Stimulated activated CD4-positive, alpha-beta T cell treated with anti-CD3 and anti-CD28 coated beads, Interleukin-4, amount 100 ng/mL, for 4 hours (primary cell): ENCODE results near the gene EID3.
"Not testable (repeated sequence)": the region's sequence is repeated elsewhere in the genome, so short reads cannot be mapped to it uniquely, and the experiment has no call there.

Experiments
- DNase-seq, 2 experiments: peaks; one replicate each; pipeline ENCODE4 v3.0.0-alpha.2; 2020

EID3 gene

GRCh38 chr12:104303538-104304151 lies at the start of gene EID3:
TSS of gene EID3 (plus strand) at chr12:104303739. CDS start at chr12:104303935, 196 bp downstream.
- peak; percentile 85 to 89 for DNase-seq

GRCh38 chr12:104257913-104258472 lies 45.5 kb upstream of the EID3 start:
- no peak for DNase-seq

- DNase-seq, result no peak
Observed at GRCh38 chr12:104258476-104259067, 45.0 kb upstream of the EID3 start.

- DNase-seq, result no peak
Observed at GRCh38 chr12:104263026-104263425, 40.5 kb upstream of the EID3 start.

- DNase-seq, result no peak
Observed at GRCh38 chr12:104263580-104264358, 39.8 kb upstream of the EID3 start.

- DNase-seq, result not testable (repeated sequence)
Observed at GRCh38 chr12:104265436-104265835, 38.1 kb upstream of the EID3 start.

GRCh38 chr12:104272938-104273337 lies 30.6 kb upstream of the EID3 start:
- DNase-seq, result no peak

- no peak for DNase-seq
Observed at GRCh38 chr12:104273503-104273902, 30.0 kb upstream of the EID3 start.

GRCh38 chr12:104274811-104275210 lies 28.7 kb upstream of the EID3 start:
- DNase-seq, result no peak

- no peak for DNase-seq
Observed at GRCh38 chr12:104275689-104276088, 27.9 kb upstream of the EID3 start.

- DNase-seq, result no peak
Observed at GRCh38 chr12:104276273-104277131, 27.0 kb upstream of the EID3 start.

GRCh38 chr12:104279164-104279563 lies 24.4 kb upstream of the EID3 start:
- no peak for DNase-seq

- DNase-seq, result no peak
Observed at GRCh38 chr12:104280111-104280510, 23.4 kb upstream of the EID3 start.

GRCh38 chr12:104280717-104281458 lies 22.7 kb upstream of the EID3 start:
- no peak for DNase-seq

GRCh38 chr12:104281636-104282035 lies 21.9 kb upstream of the EID3 start:
- no peak for DNase-seq

GRCh38 chr12:104282109-104282508 lies 21.4 kb upstream of the EID3 start:
- DNase-seq, result no peak

GRCh38 chr12:104285740-104286515 lies 17.6 kb upstream of the EID3 start:
- DNase-seq, result peak in 1 of 2 experiments; percentile 17

GRCh38 chr12:104286516-104287482 lies 16.7 kb upstream of the EID3 start:
- DNase-seq, result peak; percentile 82 to 93

GRCh38 chr12:104288635-104289274 lies 14.8 kb upstream of the EID3 start:
- peak; percentile 79 to 88 for DNase-seq
